ENCODE data around the gene NFIA. TPM values are rescaled to one million over a fixed set of nuclear protein-coding genes. Genes with fewer than 3 reads are reported as not detected.
"Not testable (repeated sequence)": the region's sequence is repeated elsewhere in the genome, so short reads cannot be mapped to it uniquely, and the experiment has no call there.

NFIA gene
- total RNA-seq, 1 experiment from 2014 or later: 20.9 TPM

DNA sequence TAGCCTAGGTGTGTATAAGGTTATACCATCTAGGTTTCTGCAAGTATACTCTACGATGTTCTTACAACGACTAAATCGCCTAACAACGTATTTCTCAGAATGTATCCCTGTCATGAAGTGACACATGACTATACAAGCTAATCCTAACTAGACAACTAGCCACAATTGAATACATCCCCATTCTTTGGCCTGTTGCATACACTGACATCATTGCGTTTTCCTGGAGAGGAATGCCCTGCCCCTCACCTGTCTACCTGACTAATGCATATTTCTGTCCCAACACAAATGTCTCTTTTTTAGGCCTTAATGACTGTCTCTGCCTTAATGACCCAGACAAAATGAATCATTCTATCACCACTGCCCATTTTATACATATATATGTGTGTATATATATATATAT, 8.5 kb upstream of the NFIA start:
- no TSS peak for BruUV-seq (replicated peaks)
- H3K4me1 ChIP-seq (ENCODE audit: control insufficient read depth, insufficient read depth, low read length): peaks cover 14% of the 10 kb centered on the region
- no peaks in the 10 kb centered on the region for H3K36me3 ChIP-seq (ENCODE audit: control insufficient read depth, insufficient read depth, low read length)
- ChIA-PET POLR2A (interaction anchor here (0.6 kb wide), 1 partner anchor 472 kb away, joined by 4 read pairs; no protein-coding TSS in a partner anchor), CTCF (interaction anchor here (0.7 kb wide), 1 partner anchor 793 kb away, joined by 6 read pairs; no protein-coding TSS in a partner anchor)
- ATAC-seq: no peak
- H3K27me3 ChIP-seq (ENCODE audit: control insufficient read depth, insufficient read depth, low read length): no peaks in the 10 kb centered on the region
- no peaks in the 10 kb centered on the region for H3K9me3 ChIP-seq (ENCODE audit: control insufficient read depth, insufficient read depth, low read depth, low read length)
- DNase-seq (ENCODE audit: low read depth, low spot score): no peak
- TF ChIP-seq, protein P1, sequence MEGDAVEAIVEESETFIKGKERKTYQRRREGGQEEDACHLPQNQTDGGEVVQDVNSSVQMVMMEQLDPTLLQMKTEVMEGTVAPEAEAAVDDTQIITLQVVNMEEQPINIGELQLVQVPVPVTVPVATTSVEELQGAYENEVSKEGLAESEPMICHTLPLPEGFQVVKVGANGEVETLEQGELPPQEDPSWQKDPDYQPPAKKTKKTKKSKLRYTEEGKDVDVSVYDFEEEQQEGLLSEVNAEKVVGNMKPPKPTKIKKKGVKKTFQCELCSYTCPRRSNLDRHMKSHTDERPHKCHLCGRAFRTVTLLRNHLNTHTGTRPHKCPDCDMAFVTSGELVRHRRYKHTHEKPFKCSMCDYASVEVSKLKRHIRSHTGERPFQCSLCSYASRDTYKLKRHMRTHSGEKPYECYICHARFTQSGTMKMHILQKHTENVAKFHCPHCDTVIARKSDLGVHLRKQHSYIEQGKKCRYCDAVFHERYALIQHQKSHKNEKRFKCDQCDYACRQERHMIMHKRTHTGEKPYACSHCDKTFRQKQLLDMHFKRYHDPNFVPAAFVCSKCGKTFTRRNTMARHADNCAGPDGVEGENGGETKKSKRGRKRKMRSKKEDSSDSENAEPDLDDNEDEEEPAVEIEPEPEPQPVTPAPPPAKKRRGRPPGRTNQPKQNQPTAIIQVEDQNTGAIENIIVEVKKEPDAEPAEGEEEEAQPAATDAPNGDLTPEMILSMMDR (IDR thresholded peaks at IDR 0.05): no peak
- TF ChIP-seq POLR2AphosphoS5 (IDR thresholded peaks at IDR 0.05; ENCODE audit: low read depth, low read length): no peak
- no peak for TF ChIP-seq SIN3A (IDR thresholded peaks at IDR 0.05; ENCODE audit: borderline replicate concordance, insufficient read depth, low read depth, low read length)
- TF ChIP-seq, protein P2, sequence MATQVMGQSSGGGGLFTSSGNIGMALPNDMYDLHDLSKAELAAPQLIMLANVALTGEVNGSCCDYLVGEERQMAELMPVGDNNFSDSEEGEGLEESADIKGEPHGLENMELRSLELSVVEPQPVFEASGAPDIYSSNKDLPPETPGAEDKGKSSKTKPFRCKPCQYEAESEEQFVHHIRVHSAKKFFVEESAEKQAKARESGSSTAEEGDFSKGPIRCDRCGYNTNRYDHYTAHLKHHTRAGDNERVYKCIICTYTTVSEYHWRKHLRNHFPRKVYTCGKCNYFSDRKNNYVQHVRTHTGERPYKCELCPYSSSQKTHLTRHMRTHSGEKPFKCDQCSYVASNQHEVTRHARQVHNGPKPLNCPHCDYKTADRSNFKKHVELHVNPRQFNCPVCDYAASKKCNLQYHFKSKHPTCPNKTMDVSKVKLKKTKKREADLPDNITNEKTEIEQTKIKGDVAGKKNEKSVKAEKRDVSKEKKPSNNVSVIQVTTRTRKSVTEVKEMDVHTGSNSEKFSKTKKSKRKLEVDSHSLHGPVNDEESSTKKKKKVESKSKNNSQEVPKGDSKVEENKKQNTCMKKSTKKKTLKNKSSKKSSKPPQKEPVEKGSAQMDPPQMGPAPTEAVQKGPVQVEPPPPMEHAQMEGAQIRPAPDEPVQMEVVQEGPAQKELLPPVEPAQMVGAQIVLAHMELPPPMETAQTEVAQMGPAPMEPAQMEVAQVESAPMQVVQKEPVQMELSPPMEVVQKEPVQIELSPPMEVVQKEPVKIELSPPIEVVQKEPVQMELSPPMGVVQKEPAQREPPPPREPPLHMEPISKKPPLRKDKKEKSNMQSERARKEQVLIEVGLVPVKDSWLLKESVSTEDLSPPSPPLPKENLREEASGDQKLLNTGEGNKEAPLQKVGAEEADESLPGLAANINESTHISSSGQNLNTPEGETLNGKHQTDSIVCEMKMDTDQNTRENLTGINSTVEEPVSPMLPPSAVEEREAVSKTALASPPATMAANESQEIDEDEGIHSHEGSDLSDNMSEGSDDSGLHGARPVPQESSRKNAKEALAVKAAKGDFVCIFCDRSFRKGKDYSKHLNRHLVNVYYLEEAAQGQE (IDR thresholded peaks at IDR 0.05; ENCODE audit: insufficient read depth in 1 of 2, low read depth in 2 of 2, low read length in 1 of 2): no peak
- no peak for TF ChIP-seq TCF7L2 (IDR thresholded peaks at IDR 0.05; ENCODE audit: low read depth, low read length)
- H3K4me3 ChIP-seq (ENCODE audit: low read depth in 2 of 2, low read length in 2 of 2): no peak overlapping the region
- no peak overlapping the region for H3K27ac ChIP-seq (ENCODE audit: low read length)
- intact Hi-C loops (cut with micrococcal nuclease; ENCODE audit: unreplicated experiment): no loop called here
- in situ Hi-C loops (cut with HindIII; ENCODE audit: low pct_unique_long_range_greater_than_20kb, low sequenced_read_pairs): no loop called here

DNA sequence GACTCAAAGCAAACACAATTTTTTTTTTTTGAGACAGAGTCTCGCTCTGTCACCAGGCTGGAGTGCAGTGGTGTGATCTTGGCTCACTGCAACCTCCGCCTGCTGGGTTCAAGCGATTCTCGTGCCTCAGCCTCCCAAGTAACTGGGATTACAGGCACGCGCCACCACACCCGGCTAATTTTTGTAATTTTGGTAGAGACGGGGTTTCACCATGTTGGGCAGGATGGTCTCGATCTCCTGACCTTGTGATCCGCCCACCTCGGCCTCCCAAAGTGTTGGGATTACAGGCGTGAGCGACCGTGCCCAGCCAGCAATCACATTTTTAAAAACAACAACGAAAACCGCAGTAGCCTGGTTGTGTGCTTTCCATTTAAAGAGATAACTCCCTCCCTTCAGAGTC, 6.5 kb upstream of the NFIA start:
- H3K27ac ChIP-seq (ENCODE audit: low read length); ATAC-seq; H3K9me3 ChIP-seq (ENCODE audit: control insufficient read depth, insufficient read depth, low read depth, low read length); intact Hi-C loops (cut with micrococcal nuclease; ENCODE audit: unreplicated experiment); POLR2A ChIA-PET; BruUV-seq (replicated peaks); in situ Hi-C loops (cut with HindIII; ENCODE audit: low pct_unique_long_range_greater_than_20kb, low sequenced_read_pairs); H3K27me3 ChIP-seq (ENCODE audit: control insufficient read depth, insufficient read depth, low read length); H3K4me3 ChIP-seq (ENCODE audit: low read depth in 2 of 2, low read length in 2 of 2); DNase-seq (ENCODE audit: low read depth, low spot score); H3K36me3 ChIP-seq (ENCODE audit: control insufficient read depth, insufficient read depth, low read length): not testable (repeated sequence)
- CTCF ChIA-PET: interaction anchor here (0.6 kb wide), 1 partner anchor 17 kb away, joined by 5 read pairs; no protein-coding TSS in a partner anchor
- H3K4me1 ChIP-seq (ENCODE audit: control insufficient read depth, insufficient read depth, low read length): peaks cover 31% of the 10 kb centered on the region

Measured in Panc1 (cell line).